Right lobe of liver (tissue), 4 donors: ENCODE data around the gene HEPH.

Experiments used
- POLR2A ChIP-seq: fragments of 450-650 bp; IDR thresholded peaks from one replicate; pipeline ENCODE4 v1.6.1; 2017; ENCODE audit warnings: antibody characterized with exemption, mild to moderate bottlenecking
- TF ChIP-seq, protein P1 (sequence below), 4 donors: fragments of 200-600 bp in 3 of 4; fragments of 450-650 bp in 1 of 4; IDR thresholded peaks; one replicate each; pipeline versions ENCODE4 v1.5.1 to v1.8.0; 2016 to 2022; ENCODE audit warnings: antibody characterized with exemption in 4 of 4, mild to moderate bottlenecking in 2 of 4
- donor health status: DM: no; HTN: no; CAD: no.
- donor health status: DM: no; HTN: no; CAD: no.
- donor health status: DM: no; HTN: yes; CAD: no.

DNA sequence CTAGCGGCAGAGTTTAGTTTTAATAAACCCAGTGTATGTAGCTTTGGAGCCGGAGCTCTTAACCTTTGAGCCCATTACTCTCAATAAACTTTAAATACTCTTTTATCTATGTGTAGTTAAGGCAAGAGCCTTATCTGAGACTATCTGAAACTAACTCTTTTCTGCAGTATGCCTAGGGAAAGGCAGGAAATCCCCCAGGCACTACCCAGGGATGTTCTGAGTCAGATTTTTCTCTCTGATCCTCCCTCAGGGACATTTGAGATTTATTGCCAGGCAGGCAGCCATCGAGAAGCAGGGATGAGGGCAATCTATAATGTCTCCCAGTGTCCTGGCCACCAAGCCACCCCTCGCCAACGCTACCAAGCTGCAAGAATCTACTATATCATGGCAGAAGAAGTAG lies 39.1 kb downstream of the HEPH start:
- TF ChIP-seq, protein P1, sequence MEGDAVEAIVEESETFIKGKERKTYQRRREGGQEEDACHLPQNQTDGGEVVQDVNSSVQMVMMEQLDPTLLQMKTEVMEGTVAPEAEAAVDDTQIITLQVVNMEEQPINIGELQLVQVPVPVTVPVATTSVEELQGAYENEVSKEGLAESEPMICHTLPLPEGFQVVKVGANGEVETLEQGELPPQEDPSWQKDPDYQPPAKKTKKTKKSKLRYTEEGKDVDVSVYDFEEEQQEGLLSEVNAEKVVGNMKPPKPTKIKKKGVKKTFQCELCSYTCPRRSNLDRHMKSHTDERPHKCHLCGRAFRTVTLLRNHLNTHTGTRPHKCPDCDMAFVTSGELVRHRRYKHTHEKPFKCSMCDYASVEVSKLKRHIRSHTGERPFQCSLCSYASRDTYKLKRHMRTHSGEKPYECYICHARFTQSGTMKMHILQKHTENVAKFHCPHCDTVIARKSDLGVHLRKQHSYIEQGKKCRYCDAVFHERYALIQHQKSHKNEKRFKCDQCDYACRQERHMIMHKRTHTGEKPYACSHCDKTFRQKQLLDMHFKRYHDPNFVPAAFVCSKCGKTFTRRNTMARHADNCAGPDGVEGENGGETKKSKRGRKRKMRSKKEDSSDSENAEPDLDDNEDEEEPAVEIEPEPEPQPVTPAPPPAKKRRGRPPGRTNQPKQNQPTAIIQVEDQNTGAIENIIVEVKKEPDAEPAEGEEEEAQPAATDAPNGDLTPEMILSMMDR (IDR thresholded peaks at IDR 0.05) = no peak
- TF ChIP-seq POLR2A = no peak
